Cardiac muscle cell (in vitro differentiated cells and primary cell): Measurements from ENCODE around the gene TAF1L. TPM values are rescaled to one million over a fixed set of nuclear protein-coding genes. Genes with fewer than 3 reads are reported as not detected.

Experiments
- DNase-seq, 2 donors: peaks; one replicate each; pipeline versions ENCODE4 v3.0.0 to v3.0.0-alpha.2; 2010 to 2017; ENCODE audit warnings: low read depth in 1 of 2, low spot score in 1 of 2
- H3K27ac ChIP-seq: fragments of 200-600 bp; sonication (generic); 2 replicates; pipeline ENCODE4 v1.5.1; 2016
- H3K27me3 ChIP-seq: fragments of 200-600 bp; sonication (generic); 2 replicates; pipeline ENCODE4 v1.6.0; 2016; ENCODE audit warnings: control low read depth
- H3K36me3 ChIP-seq: fragments of 200-600 bp; sonication (generic); 2 replicates; pipeline ENCODE4 v1.5.1; 2016; ENCODE audit warnings: control low read depth
- H3K4me1 ChIP-seq: fragments of 200-600 bp; sonication (generic); 2 replicates; pipeline ENCODE4 v1.8.1; 2017; ENCODE audit warnings: low read depth, mild to moderate bottlenecking, mixed run types
- H3K4me3 ChIP-seq: fragments of 200-600 bp; sonication (generic); 2 replicates; pipeline ENCODE4 v1.5.1; 2016; ENCODE audit warnings: mild to moderate bottlenecking
- H3K9me3 ChIP-seq: fragments of 200-600 bp; sonication (generic); 2 replicates; pipeline ENCODE4 v1.5.1; 2017; ENCODE audit warnings: low read depth, mild to moderate bottlenecking, control low read depth
- polyA plus RNA-seq: library from polyadenylated mRNA; unstranded; fragments of >200 nt; fragmentation: Nextera tagmentation; extraction: Ambion mirVana; gene quantifications from 2 replicates; pipeline ENCODE4 v1.2.1, GENCODE V29; 2016
- total RNA-seq: library from RNA; depleted of rRNA; stranded (reverse); fragments of >200 nt; gene quantifications from 2 replicates; pipeline ENCODE4 v1.2.3, GENCODE V29; 2016
- TF ChIP-seq, protein P1 (sequence below): IDR thresholded peaks from 2 replicates; pipeline ENCODE4 v1.5.1; 2012; ENCODE audit warnings: low read depth, mild to moderate bottlenecking, low read length

Gene TAF1L, protein sequence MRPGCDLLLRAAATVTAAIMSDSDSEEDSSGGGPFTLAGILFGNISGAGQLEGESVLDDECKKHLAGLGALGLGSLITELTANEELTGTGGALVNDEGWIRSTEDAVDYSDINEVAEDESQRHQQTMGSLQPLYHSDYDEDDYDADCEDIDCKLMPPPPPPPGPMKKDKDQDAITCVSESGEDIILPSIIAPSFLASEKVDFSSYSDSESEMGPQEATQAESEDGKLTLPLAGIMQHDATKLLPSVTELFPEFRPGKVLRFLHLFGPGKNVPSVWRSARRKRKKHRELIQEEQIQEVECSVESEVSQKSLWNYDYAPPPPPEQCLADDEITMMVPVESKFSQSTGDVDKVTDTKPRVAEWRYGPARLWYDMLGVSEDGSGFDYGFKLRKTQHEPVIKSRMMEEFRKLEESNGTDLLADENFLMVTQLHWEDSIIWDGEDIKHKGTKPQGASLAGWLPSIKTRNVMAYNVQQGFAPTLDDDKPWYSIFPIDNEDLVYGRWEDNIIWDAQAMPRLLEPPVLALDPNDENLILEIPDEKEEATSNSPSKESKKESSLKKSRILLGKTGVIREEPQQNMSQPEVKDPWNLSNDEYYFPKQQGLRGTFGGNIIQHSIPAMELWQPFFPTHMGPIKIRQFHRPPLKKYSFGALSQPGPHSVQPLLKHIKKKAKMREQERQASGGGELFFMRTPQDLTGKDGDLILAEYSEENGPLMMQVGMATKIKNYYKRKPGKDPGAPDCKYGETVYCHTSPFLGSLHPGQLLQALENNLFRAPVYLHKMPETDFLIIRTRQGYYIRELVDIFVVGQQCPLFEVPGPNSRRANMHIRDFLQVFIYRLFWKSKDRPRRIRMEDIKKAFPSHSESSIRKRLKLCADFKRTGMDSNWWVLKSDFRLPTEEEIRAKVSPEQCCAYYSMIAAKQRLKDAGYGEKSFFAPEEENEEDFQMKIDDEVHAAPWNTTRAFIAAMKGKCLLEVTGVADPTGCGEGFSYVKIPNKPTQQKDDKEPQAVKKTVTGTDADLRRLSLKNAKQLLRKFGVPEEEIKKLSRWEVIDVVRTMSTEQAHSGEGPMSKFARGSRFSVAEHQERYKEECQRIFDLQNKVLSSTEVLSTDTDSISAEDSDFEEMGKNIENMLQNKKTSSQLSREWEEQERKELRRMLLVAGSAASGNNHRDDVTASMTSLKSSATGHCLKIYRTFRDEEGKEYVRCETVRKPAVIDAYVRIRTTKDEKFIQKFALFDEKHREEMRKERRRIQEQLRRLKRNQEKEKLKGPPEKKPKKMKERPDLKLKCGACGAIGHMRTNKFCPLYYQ (N-terminal part only)
- total RNA-seq, result 0.09 TPM in 1 of 2 replicates, not detected in the other
- polyA plus RNA-seq, result not detected in 2 replicates

DNA sequence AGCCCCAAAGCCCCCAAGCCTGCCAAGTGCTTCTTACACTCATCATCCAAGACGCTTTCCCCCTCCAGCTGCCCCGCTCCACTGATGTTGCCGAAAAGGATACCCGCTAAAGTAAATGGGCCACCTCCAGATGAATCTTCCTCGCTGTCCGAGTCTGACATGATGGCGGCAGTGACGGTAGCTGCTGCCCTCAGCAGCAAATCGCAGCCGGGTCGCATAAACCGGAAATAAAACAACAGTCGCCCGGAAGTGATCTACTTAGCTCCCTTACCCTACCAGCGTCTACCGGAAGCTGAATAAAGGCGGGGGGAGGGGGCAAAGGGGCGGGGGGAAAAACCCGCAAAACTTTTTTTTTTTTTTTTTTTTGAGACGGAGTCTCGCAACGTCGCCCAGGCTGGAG is at the start of gene TAF1L:
Gene TAF1L (minus strand): TSS at position 308 of the 400 bp plus-strand sequence. CDS start 90 bp downstream, at position 218.
- no peak within 1 kb of the TSS for H3K27ac ChIP-seq
- H3K27me3 ChIP-seq, result no peaks in the 10 kb centered on the region
- DNase-seq, result no peak
- H3K9me3 ChIP-seq, result no peaks in the 10 kb centered on the region
- H3K4me1 ChIP-seq, result no peaks in the 10 kb centered on the region
- TF ChIP-seq, protein P1, sequence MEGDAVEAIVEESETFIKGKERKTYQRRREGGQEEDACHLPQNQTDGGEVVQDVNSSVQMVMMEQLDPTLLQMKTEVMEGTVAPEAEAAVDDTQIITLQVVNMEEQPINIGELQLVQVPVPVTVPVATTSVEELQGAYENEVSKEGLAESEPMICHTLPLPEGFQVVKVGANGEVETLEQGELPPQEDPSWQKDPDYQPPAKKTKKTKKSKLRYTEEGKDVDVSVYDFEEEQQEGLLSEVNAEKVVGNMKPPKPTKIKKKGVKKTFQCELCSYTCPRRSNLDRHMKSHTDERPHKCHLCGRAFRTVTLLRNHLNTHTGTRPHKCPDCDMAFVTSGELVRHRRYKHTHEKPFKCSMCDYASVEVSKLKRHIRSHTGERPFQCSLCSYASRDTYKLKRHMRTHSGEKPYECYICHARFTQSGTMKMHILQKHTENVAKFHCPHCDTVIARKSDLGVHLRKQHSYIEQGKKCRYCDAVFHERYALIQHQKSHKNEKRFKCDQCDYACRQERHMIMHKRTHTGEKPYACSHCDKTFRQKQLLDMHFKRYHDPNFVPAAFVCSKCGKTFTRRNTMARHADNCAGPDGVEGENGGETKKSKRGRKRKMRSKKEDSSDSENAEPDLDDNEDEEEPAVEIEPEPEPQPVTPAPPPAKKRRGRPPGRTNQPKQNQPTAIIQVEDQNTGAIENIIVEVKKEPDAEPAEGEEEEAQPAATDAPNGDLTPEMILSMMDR, result no peak
- no peaks in the 10 kb centered on the region for H3K36me3 ChIP-seq
- no peak within 1 kb of the TSS for H3K4me3 ChIP-seq

DNA sequence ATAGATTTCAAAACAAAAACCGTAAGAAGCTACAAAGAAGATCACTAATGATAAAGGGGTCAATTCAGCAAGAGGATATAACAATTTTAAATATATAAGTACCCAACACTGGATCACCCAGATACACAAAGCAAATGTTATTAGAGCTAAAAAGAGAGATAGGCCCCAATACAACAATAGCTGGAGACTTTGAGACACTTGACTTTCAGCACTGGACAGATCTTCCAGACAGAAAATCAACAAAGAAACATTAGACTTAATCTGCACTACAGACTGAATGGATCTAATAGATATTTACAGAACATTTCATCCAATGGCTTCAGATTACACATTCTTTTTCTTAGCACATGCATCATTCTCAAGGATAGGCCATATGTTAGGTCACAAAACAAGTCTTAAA is 46.3 kb upstream of the TAF1L start:
- no peak overlapping the region for H3K4me3 ChIP-seq

DNA sequence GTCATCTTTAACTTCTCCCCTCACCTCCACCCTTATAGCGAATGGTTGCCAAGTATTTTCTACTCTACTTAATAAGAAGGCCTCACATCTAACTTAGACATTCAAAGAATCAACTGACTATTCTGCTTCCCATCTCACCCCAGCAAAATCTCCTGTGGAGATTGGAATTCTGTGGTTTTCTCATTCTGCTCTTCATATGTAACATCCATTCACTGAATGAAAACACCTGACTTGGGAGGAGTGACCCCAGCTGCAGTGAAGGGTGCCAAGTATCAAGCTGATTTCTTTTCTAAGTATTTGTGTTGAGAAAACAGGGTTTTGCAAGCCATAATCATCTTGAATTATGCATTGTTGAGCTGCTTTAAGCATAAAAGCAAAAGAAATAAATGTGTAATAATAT is 42.5 kb upstream of the TAF1L start:
- Histone ChIP-seq H3K27me3 (no peaks in the 10 kb centered on the region), H3K4me3 (no peak overlapping the region), H3K27ac (no peak overlapping the region), H3K36me3 (no peaks in the 10 kb centered on the region), H3K9me3 (no peaks in the 10 kb centered on the region), H3K4me1 (no peaks in the 10 kb centered on the region)
- no peak for DNase-seq
- TF ChIP-seq, protein P1, result no peak

More for the DNA sequence above, 46.3 kb upstream of the TAF1L start:
- Histone ChIP-seq H3K27ac (no peak overlapping the region), H3K4me1 (no peaks in the 10 kb centered on the region), H3K36me3 (no peaks in the 10 kb centered on the region), H3K27me3 (no peaks in the 10 kb centered on the region), H3K9me3 (no peaks in the 10 kb centered on the region)
- DNase-seq, result no peak
- TF ChIP-seq, protein P1, result no peak

DNA sequence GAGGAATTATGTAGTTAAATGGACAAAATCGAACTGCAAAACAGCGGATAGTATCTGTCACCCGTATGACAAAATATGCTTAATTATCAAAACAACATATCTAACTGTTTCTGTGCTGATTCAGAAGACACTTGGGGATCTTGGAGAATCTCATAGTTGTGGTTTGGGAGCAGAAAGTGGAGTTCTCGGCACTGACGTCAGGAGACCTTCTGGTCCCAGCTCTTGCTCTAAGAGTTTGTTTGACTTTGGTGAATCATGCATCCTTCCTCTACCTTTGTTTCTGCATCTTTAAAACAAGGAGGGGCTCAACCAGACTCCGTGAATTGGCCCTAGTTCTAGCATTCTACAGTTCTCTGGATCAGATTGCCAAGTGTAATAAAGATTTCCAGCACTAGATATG is 37.0 kb upstream of the TAF1L start:
- H3K27ac ChIP-seq, result no peak overlapping the region
- no peaks in the 10 kb centered on the region for H3K27me3 ChIP-seq
- TF ChIP-seq, protein P1, result no peak
- no peaks in the 10 kb centered on the region for H3K4me1 ChIP-seq
- H3K9me3 ChIP-seq, result no peaks in the 10 kb centered on the region
- DNase-seq, result peak in 1 of 2 donors; percentile 33
- no peak overlapping the region for H3K4me3 ChIP-seq
- H3K36me3 ChIP-seq, result no peaks in the 10 kb centered on the region

DNA sequence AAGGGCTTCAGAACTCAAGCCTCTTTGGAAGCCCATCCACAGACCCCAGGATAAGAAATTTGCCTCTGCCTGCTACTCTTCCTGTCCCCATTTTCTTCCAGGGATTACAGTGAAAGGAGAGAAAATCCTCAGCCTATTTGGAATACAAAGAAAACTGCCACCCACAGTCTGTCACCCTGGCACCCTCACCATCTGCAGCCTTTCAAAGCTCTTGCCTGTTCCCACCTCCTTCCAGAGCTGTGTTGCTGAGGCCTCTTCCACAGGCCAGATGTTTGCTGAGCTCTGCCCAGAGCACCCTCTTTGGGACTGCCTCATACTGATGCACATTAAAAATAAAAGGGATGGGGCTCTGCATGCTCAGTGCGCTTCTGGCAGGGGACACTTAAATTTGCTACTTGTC is 35.9 kb upstream of the TAF1L start:
- no peaks in the 10 kb centered on the region for H3K9me3 ChIP-seq
- no peaks in the 10 kb centered on the region for H3K4me1 ChIP-seq
- no peak overlapping the region for H3K4me3 ChIP-seq
- DNase-seq, result no peak
- no peaks in the 10 kb centered on the region for H3K36me3 ChIP-seq
- H3K27me3 ChIP-seq, result no peaks in the 10 kb centered on the region
- TF ChIP-seq, protein P1, result no peak
- no peak overlapping the region for H3K27ac ChIP-seq
